K562 (cell line): Measurements from ENCODE around the gene NEMP1. TPM values are rescaled to one million over a fixed set of nuclear protein-coding genes. Genes with fewer than 3 reads are reported as not detected.

Source experiments
- BRD9 ChIP-seq: fragments of 450-650 bp; IDR thresholded peaks from 2 replicates; pipeline ENCODE4 v1.6.1; 2018; ENCODE audit warnings: low read depth; ENCODE audit not compliant: partially characterized antibody
- CCNT2 ChIP-seq: IDR thresholded peaks from 2 replicates; pipeline ENCODE4 v1.6.1; 2011; ENCODE audit warnings: borderline replicate concordance, low read depth, mild to moderate bottlenecking, moderate library complexity, mixed read lengths, low read length; ENCODE audit not compliant: insufficient read length; ENCODE audit errors: extremely low read depth
- CREB1 ChIP-seq, 2 experiments: sonication (generic) in 1 of 2; formaldehyde crosslinking in 1 of 2; IDR thresholded peaks; 2 replicates each; pipeline versions ENCODE4 v1.6.1 to v1.8.0; 2012 to 2022; ENCODE audit warnings: inconsistent platforms in 1 of 2, mild to moderate bottlenecking in 1 of 2, missing genetic modification reagents in 1 of 2, moderate library complexity in 1 of 2
- HEY1 ChIP-seq: fragments of 250-450 bp; sonication (Bioruptor Pico); IDR thresholded peaks from 2 replicates; pipeline ENCODE4 v1.5.0; 2020; ENCODE audit warnings: mild to moderate bottlenecking, moderate library complexity, borderline replicate concordance
- MYC ChIP-seq, 2 experiments: fragments of 250-450 bp in 1 of 2; sonication (Bioruptor Pico) in 1 of 2; IDR thresholded peaks; 2 replicates each; pipeline versions ENCODE4 v1.5.1 to v1.6.1; 2012 to 2021; ENCODE audit warnings: low read depth in 2 of 2, borderline replicate concordance in 1 of 2, improper control_type of control experiment in 1 of 2, low read length in 1 of 2, mild to moderate bottlenecking in 1 of 2, moderate library complexity in 1 of 2
- NCOR1 ChIP-seq: fragments of 450-650 bp; IDR thresholded peaks from 2 replicates; pipeline ENCODE4 v1.6.1; 2016; ENCODE audit warnings: mild to moderate bottlenecking, moderate library complexity
- POLR2AphosphoS5 ChIP-seq: IDR thresholded peaks from 2 replicates; pipeline ENCODE4 v1.6.1; 2011; ENCODE audit warnings: mild to moderate bottlenecking, low read depth, low read length, moderate library complexity; ENCODE audit not compliant: control insufficient read depth, insufficient read depth
- POLR2G ChIP-seq: fragments of 200-400 bp; formaldehyde crosslinking; IDR thresholded peaks from 2 replicates; pipeline ENCODE4 v1.6.1; 2017; ENCODE audit warnings: low read depth, mild to moderate bottlenecking, antibody characterized with exemption, low read length, moderate library complexity
- PTBP1 ChIP-seq: fragments of 200-400 bp; formaldehyde crosslinking; IDR thresholded peaks from 2 replicates; pipeline ENCODE4 v1.6.1; 2017; ENCODE audit warnings: low read depth, low read length
- RBM14 ChIP-seq: fragments of 200-400 bp; formaldehyde crosslinking; IDR thresholded peaks from 2 replicates; pipeline ENCODE4 v1.6.1; 2018; ENCODE audit warnings: low read depth, mild to moderate bottlenecking, low read length, moderate library complexity, borderline replicate concordance; ENCODE audit not compliant: insufficient read depth
- YY1 ChIP-seq, 3 experiments: IDR thresholded peaks; 2 replicates each; pipeline ENCODE4 v1.6.1; 2011; ENCODE audit warnings: low read length in 2 of 3, mild to moderate bottlenecking in 2 of 3, moderate library complexity in 2 of 3, borderline replicate concordance in 1 of 3, control low read depth in 1 of 3, low read depth in 1 of 3; ENCODE audit not compliant: insufficient read depth in 3 of 3, insufficient replicate concordance in 2 of 3, control insufficient read depth in 1 of 3, insufficient read length in 1 of 3; ENCODE audit errors: extremely low read depth in 1 of 3
- ZNF239 ChIP-seq: fragments of 250-450 bp; sonication (Bioruptor Pico); IDR thresholded peaks from 2 replicates; pipeline ENCODE4 v1.4.0; 2020; ENCODE audit warnings: mild to moderate bottlenecking
- ZNF512 ChIP-seq: IDR thresholded peaks from 2 replicates; pipeline ENCODE4 v1.6.1; 2016; ENCODE audit warnings: missing genetic modification characterization, missing compliant biosample characterization
- polyA plus RNA-seq, 8 experiments: library from polyadenylated mRNA; depleted of rRNA in 4 of 8; stranded (reverse) in 5 of 8; unstranded in 3 of 8; fragments of >200 nt; fragmentation: Nextera tagmentation in 2 of 8; fragmentation: Illumina TruSeq in 1 of 8; extraction: Ambion mirVana in 2 of 8; extraction: Trizol in 1 of 8; gene quantifications; 2 replicates each; pipeline versions ENCODE4 v1.2.1 to v1.2.3, GENCODE V29; 2011 to 2014; ENCODE audit warnings: inconsistent platforms in 1 of 8, missing spikeins in 1 of 8
- total RNA-seq, 7 experiments: library from RNA; depleted of rRNA in 6 of 7; stranded (reverse); fragments of >200 nt in 6 of 7; fragmentation: Illumina TruSeq in 2 of 7; extraction: Trizol in 2 of 7; gene quantifications; 2 replicates each; pipeline versions ENCODE4 v1.2.1 to v1.2.3, GENCODE V29; 2011 to 2021; ENCODE audit warnings: low replicate concordance in 1 of 7
- TF ChIP-seq, protein P1 (sequence below): fragments of 250-450 bp; sonication (Bioruptor Pico); IDR thresholded peaks from 2 replicates; pipeline ENCODE4 v1.8.0; 2022; ENCODE audit warnings: inconsistent platforms
- TF ChIP-seq, protein P2 (sequence below): sonication (generic); formaldehyde crosslinking; IDR thresholded peaks from 2 replicates; pipeline ENCODE4 v1.8.0; 2023; ENCODE audit warnings: missing genetic modification reagents, mild to moderate bottlenecking, borderline replicate concordance

Gene NEMP1
- total and polyA plus RNA-seq, 9 of the 15 experiments (the other 6 are each of a cell fraction or from before 2014, with no cell fraction given) = 9.5 to 82.2 (median 41.2) TPM

DNA sequence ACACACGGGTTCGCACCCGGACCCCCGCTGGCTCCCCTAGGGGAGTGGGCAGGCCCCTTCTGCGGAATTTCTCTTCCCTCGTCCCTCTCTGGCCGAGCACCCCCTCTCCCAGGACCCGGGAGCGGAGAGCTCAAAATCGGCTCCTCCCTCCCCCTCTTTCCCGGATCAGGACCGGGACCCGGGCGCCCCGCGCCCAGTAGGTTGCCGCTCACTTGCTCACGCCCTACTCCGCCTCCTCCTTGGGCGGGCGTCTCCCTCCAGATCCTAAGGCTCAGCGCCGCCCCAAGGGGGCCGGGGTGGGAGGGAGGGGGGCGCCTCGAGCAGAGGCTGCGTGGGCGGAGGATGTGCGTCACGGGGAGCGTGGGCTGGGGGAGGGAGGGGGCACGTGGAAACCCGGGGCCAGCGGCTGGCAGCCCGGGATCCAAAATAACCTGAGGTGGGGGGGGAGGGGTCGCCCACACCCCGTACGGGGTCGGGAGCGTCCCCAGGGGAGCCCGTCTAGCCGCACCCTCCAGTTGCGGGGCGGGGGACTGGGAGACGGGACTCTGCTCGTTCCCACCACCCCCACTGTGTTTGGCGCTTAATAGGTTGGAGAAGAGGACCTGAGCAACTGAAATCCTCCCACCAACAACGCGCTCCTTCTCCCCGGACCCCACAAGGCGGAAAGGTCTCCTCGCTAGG is 8.6 kb upstream of the NEMP1 start (continued):
- TF ChIP-seq, protein P1, sequence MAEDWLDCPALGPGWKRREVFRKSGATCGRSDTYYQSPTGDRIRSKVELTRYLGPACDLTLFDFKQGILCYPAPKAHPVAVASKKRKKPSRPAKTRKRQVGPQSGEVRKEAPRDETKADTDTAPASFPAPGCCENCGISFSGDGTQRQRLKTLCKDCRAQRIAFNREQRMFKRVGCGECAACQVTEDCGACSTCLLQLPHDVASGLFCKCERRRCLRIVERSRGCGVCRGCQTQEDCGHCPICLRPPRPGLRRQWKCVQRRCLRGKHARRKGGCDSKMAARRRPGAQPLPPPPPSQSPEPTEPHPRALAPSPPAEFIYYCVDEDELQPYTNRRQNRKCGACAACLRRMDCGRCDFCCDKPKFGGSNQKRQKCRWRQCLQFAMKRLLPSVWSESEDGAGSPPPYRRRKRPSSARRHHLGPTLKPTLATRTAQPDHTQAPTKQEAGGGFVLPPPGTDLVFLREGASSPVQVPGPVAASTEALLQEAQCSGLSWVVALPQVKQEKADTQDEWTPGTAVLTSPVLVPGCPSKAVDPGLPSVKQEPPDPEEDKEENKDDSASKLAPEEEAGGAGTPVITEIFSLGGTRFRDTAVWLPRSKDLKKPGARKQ (CRISPR knock-in tag) = no peak
- peak; percentile 85 for TF ChIP-seq POLR2G
- TF ChIP-seq YY1 (IDR thresholded peaks at IDR 0.05; ENCODE audit: borderline replicate concordance in 1 of 3, control insufficient read depth in 1 of 3, extremely low read depth in 1 of 3, insufficient read depth in 3 of 3, insufficient read length in 1 of 3, insufficient replicate concordance in 2 of 3, low read depth in 1 of 3, low read length in 2 of 3) = peak in 1 of 3 experiments; percentile 61
- TF ChIP-seq, protein P2, sequence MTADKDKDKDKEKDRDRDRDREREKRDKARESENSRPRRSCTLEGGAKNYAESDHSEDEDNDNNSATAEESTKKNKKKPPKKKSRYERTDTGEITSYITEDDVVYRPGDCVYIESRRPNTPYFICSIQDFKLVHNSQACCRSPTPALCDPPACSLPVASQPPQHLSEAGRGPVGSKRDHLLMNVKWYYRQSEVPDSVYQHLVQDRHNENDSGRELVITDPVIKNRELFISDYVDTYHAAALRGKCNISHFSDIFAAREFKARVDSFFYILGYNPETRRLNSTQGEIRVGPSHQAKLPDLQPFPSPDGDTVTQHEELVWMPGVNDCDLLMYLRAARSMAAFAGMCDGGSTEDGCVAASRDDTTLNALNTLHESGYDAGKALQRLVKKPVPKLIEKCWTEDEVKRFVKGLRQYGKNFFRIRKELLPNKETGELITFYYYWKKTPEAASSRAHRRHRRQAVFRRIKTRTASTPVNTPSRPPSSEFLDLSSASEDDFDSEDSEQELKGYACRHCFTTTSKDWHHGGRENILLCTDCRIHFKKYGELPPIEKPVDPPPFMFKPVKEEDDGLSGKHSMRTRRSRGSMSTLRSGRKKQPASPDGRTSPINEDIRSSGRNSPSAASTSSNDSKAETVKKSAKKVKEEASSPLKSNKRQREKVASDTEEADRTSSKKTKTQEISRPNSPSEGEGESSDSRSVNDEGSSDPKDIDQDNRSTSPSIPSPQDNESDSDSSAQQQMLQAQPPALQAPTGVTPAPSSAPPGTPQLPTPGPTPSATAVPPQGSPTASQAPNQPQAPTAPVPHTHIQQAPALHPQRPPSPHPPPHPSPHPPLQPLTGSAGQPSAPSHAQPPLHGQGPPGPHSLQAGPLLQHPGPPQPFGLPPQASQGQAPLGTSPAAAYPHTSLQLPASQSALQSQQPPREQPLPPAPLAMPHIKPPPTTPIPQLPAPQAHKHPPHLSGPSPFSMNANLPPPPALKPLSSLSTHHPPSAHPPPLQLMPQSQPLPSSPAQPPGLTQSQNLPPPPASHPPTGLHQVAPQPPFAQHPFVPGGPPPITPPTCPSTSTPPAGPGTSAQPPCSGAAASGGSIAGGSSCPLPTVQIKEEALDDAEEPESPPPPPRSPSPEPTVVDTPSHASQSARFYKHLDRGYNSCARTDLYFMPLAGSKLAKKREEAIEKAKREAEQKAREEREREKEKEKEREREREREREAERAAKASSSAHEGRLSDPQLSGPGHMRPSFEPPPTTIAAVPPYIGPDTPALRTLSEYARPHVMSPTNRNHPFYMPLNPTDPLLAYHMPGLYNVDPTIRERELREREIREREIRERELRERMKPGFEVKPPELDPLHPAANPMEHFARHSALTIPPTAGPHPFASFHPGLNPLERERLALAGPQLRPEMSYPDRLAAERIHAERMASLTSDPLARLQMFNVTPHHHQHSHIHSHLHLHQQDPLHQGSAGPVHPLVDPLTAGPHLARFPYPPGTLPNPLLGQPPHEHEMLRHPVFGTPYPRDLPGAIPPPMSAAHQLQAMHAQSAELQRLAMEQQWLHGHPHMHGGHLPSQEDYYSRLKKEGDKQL (CRISPR knock-in tag) = no peak
- TF ChIP-seq BRD9 = peak; percentile 4
- no peak for TF ChIP-seq PTBP1
- TF ChIP-seq ZNF512 = 0 out of 2 replicates have a peak, but pooled peaks have one; percentile 20
- no peak for TF ChIP-seq RBM14
- TF ChIP-seq POLR2AphosphoS5 = peak; percentile 72; the same call in 1 of the 2 replicates
- no peak for TF ChIP-seq ZNF239
- TF ChIP-seq CCNT2 = no peak
- peak; percentile 58 for TF ChIP-seq CREB1 (IDR thresholded peaks at IDR 0.05)
- TF ChIP-seq CREB1 (CRISPR knock-in tag; IDR thresholded peaks at IDR 0.05) = no peak; the same call in 1 of the 2 replicates
- TF ChIP-seq NCOR1 = no peak
- no peak for TF ChIP-seq HEY1 (CRISPR knock-in tag)
- peak; percentile 44; the same call in 1 of the 2 replicates for TF ChIP-seq MYC (IDR thresholded peaks at IDR 0.05; ENCODE audit: low read depth, low read length)
- TF ChIP-seq MYC (CRISPR knock-in tag; IDR thresholded peaks at IDR 0.05; ENCODE audit: borderline replicate concordance, low read depth) = no peak
